NCI-H2171 (cell line): ENCODE results near the gene ALDH1L1.
"Not testable (repeated sequence)": the region's sequence is repeated elsewhere in the genome, so short reads cannot be mapped to it uniquely, and the experiment has no call there.

Experiments
- DNase-seq: peaks from one replicate; lab custom pipeline; 2025; lab: John Stamatoyannopoulos, UW

ALDH1L1 gene

GRCh38 chr3:126083511-126083912, 96.9 kb downstream of the ALDH1L1 start:
- DNase-seq, result peak; percentile 75

DNA sequence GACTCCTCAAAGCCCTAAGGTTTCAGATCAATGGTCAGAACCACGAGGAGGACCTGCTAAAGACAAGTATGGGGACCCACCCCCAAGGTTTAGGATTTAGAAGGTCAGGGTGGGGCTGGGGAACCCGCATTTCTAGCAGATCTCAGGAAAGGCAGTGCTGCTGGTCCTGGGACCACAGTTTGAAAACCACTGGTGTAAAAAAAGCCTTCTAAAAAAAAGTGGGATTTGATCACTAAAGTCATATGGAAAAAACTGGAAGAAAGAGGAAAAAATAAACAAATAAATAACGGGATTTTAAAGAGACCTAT, 97.3 kb downstream of the ALDH1L1 start:
- no peak for DNase-seq

DNA sequence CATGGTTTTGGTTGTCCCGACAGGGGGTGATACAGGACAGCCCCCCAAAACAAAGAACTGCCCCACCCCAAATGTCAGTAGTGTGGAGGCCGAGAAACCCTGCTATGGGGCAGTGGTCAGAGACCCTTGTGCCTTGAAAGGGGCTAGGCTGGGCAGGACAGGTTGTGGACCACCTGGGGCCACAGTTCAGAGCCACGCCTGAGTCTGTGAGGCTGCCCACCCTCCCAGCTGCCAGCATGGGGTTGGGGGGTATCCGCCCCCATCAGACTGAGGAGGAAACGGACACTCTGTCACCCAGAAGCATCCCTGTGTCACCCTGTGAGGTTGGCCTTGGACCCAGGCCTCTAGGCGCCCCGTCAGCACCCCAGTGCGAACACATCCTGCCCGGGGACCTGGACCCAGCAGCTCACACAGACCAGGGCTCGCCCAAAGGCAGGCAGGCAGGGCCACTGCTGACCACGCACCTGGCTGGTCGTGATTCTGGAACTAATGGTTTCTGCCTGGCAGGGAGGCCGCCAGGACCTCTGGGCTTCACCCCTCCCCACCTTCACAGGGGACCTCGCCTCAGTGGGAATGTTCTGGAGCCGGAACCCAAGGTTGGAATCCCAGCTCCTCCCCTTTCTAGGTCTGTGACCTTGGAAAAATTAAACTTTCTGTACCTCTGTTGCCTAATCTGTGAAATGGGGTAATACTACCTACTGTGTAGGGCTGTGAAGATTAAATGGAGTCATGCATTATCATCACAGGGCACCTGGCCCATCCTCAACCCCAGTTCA, 97.8 kb downstream of the ALDH1L1 start:
- no peak for DNase-seq

GRCh38 chr3:126081618-126082361, 98.6 kb downstream of the ALDH1L1 start:
- no peak for DNase-seq

GRCh38 chr3:126080970-126081369, 99.4 kb downstream of the ALDH1L1 start:
- DNase-seq, result no peak

DNA sequence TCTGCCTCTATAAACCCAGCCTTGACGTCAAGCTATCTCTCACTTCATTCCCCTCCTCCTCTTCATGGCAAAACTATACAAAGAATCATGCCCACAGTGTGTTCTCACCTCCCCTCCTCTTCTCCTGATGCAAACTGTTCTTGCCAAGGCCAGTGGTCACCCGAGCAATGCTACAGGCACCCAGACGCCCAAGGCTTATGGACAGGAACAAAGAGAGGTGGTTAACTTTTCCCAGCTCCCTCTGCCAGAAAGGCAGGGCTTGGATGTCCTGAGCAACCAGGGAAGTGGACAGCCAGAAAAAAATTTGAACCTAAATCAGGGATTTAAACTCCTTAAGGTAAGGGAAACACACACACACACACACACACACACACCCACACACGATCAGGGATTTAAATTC, 101.5 kb downstream of the ALDH1L1 start:
- DNase-seq, result no peak

DNA sequence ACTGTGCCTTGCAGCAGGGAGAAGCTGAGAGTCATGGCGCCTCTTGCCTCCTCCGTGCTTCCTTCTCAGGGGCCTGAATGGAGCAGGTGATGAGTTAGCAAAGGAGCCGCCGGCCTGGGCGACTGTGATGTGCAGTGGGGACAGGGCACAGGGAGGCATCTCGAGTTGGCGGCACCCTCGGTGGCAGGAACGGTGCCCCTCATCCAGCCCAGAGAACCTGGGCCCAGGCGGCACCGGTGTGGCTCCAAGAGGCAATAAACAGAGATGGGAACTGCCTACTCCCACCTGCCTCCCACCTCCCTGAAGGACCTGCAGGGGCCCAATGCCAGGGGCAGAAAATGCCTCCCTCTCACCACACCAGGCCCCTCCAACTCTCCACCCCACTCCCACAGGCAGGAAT, 102.6 kb downstream of the ALDH1L1 start:
- no peak for DNase-seq

DNA sequence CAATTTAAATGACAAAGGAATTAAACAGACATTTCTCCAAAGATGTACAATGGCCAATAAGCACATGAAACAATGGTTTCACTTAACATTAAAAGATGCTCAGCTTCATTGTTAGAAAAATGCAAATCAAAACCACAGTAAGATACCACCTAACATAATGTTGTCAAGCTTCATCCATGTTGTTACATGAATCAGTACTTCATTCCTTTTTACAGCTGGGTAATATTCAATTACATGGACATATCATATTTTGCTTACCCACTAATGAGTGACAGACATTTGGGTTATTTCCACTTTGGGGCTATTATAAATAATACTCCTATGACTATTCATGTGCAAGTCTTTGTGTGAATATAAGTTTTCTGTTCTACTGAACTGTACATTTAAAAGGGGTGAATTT, 104.2 kb downstream of the ALDH1L1 start:
- DNase-seq, result no peak

GRCh38 chr3:126070146-126070545, 110.2 kb downstream of the ALDH1L1 start:
- DNase-seq, result no peak

- DNase-seq, result no peak
These were observed 112.4 kb downstream of the ALDH1L1 start for GRCh38 chr3:126067959-126068358.

- DNase-seq, result not testable (repeated sequence)
These were observed 113.7 kb downstream of the ALDH1L1 start for GRCh38 chr3:126066676-126067075.

DNA sequence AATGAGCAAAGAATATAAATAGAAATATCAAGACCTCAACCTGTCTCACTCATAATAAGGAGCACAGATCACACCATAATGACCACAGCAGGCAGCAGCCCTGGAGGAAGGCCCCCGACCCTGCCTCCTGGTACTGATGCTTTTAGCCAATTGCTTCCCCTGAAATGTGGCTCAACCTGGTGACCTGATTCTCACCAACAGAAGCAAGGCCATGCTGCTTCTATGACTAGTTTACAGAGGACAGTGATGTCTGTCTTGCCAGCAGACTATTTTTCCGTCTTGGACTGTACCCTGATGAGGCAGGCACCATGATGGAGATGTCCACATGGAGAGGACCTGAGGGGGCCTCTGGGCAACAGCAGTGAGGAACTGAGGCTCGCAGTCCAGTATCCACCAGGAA, 114.5 kb downstream of the ALDH1L1 start:
- DNase-seq, result no peak

- DNase-seq, result no peak
These were observed 115.6 kb downstream of the ALDH1L1 start for GRCh38 chr3:126064627-126065258.

DNA sequence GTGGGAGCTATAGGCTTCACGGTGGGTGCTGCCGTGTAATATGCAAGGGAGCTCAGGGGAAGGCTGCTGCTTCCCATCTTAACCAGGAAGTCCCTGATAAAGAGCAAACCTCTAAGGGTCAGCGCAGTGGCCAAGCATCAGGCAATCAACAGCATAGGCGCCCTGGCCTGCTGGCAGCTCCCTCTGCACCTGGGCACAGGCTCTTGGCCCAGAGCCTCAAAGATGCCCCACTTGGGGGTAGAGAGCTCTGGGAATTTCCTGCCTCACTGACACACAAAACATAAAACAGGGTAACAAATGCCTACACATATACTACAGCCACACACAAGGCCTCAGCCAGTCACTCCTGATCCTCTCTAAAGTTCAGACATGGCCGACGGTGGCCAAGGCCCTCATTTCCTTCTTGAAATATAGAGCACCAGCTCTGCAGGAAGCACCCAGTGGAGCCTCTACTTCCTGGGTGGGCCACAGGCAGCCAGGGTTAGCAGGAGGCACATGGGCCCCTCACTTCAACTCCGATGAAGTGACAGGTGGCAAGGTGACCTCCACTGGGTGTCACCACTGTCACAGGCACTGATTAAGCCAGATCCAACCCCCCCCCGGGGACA, 116.9 kb downstream of the ALDH1L1 start:
- no peak for DNase-seq

DNA sequence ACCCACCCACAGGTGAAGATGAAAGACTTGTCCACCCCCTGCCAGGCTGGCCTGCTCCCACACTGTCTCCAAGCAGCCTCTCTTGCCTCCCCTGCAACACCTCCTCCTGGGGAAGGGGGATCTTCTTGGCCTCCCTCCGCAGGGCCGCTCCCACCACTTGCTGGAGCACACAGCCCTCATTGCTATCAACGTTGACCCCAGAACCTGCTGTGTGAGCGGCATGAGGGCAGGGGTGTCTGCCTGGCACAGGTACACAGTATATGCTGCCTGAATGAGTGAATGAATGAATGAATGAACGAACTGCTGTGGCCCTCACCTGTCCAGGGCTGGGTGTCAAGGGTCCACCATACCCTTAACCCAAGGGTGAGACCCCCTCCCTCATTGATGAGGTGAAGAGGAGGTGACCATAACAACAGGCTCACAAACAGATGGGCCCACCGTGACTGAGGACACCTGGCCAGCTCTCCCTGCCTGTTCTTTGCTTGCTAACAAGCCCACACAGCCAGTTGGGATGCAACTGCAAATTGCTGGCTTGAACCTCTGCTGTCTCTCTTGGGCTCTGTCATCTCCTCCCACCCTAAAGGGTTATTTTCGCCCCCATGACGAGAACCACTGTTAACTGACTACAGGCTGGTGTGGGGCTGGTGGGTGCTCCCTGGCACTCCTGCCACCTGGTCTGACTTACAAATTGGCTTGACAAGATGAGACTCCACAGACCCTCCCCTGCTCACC, 118.9 kb downstream of the ALDH1L1 start:
- no peak for DNase-seq

- no peak for DNase-seq
These were observed 119.7 kb downstream of the ALDH1L1 start for GRCh38 chr3:126060613-126061145.

DNA sequence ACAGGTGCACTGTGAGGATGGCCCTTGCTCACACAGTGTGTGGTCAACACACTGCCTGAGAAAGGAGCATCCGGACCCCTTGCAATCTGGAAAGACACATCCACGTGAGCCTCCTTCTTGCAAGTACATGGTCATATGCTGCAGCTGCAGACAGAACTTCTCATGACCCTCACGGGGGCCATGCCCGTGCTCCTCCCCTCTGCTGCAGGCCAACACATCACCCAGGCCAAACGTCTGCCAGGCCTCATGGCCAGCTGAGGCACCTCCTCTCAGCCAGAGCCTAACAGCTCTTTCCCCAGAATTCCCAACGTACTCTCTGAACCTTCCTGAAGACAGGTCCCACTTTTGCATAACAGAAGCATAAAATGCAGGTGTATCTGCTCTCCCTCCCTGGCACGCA, 121.7 kb downstream of the ALDH1L1 start:
- DNase-seq, result no peak

DNA sequence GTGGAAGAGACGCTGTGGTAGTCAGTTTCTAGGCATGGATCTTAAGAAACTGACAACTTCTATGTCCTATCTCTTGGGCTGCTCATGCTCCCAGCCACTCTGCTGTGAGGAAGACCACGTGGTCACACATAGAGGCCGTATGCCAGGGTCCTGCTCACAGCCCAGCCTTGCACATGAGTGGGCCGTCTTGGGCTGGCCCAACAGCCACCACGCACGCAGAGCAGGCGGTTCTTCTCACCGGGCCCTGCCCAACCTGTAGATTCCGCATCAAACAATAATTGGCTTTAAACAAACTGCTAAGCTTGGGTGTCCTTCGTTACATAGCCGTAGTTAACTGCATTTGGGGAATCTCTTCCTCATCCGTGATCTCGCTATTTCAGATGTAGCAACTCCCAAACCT, 122.5 kb downstream of the ALDH1L1 start:
- no peak for DNase-seq

DNA sequence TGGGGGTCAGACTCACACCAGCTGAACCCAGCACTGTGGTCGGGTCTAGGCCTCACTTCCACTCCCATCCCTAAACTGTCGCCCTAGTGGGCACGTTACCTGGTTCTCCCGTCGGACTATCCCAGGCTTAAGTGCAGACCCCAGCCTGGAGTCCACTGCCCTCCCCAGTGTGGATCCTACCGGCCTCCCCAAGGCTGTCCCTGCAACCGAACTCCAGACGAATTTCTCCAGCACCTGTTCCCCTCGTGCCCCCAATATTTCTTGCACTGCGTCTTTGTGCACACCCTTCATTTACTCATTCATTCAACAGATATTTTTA, 122.9 kb downstream of the ALDH1L1 start:
- no peak for DNase-seq

DNA sequence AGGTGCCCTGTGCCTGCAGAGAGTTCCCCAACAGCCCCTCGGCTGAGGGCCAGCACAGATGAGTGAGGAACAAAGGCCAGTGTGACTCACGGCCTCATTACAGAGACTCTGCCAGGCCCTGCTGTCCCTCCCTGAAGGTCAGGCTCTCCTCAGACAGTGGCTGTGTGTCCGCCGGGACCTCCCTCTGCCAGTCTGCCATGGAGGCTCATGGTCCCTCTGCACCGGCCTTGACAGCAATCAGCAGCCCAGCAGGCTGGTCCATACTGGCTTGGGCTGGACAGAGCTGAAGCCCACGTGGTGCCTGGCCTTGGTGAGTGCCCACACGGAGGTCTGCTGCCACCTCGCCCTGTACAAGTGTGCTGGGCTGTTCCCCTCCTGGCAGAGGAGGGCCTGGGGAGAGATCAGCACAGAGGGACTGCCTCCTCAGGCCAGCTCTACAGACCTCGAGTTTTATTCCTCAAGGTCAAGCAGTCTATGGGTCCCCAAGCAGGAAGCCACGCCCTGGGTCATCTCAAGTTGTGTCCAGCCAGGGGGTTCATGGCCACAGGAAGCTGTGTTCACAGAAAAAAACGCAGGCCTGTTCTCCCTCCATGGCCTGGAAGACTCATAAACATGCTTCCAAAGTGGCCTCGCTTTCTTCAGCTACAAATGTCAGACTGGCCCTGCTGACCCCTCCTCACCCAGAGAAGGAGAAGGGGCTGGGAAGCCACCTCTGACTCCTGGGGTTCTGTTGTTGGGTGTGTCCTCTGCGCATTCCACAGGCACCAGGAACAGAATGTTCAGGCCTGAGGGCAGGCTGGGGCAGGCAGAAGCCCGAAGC, 123.5 kb downstream of the ALDH1L1 start:
- DNase-seq, result no peak

- DNase-seq, result no peak
These were observed 124.3 kb downstream of the ALDH1L1 start for GRCh38 chr3:126056088-126056487.
